Esophagus squamous epithelium (tissue), 5 donors: ENCODE results near the gene YIF1A. TPM values are rescaled to one million over a fixed set of nuclear protein-coding genes. Genes with fewer than 3 reads are reported as not detected.

Source experiments
- DNase-seq: peaks from one replicate; lab custom pipeline; 2025; lab: John Stamatoyannopoulos, UW
- H3K27ac ChIP-seq, 4 donors: fragments of 200-600 bp; sonication (generic); one replicate each; pipeline ENCODE4 v1.5.1; 2016 to 2019; ENCODE audit warnings: mild to moderate bottlenecking in 1 of 4
- H3K27me3 ChIP-seq, 4 donors: fragments of 200-600 bp; sonication (generic); 1 replicate in 3 of 4; 2 replicates in 1 of 4; pipeline versions ENCODE4 v1.5.1 to v1.6.0; 2017 to 2021; ENCODE audit warnings: antibody characterized with exemption in 1 of 4
- H3K36me3 ChIP-seq, 3 donors: fragments of 200-600 bp; sonication (generic); one replicate each; pipeline ENCODE4 v1.5.1; 2016 to 2019
- H3K4me1 ChIP-seq, 3 donors: fragments of 200-600 bp; sonication (generic); one replicate each; pipeline ENCODE4 v1.5.1; 2017 to 2019
- H3K4me3 ChIP-seq, 4 donors: fragments of 200-600 bp; sonication (generic); 1 replicate in 3 of 4; 2 replicates in 1 of 4; pipeline ENCODE4 v1.5.1; 2016 to 2019; ENCODE audit warnings: mild to moderate bottlenecking in 2 of 4, moderate library complexity in 1 of 4
- H3K9me3 ChIP-seq, 3 donors: fragments of 200-600 bp; sonication (generic); one replicate each; pipeline ENCODE4 v1.5.1; 2016 to 2019
- CTCF ChIP-seq, 6 experiments: fragments of 450-650 bp in 4 of 6; fragments of 200-600 bp in 2 of 6; sonication (generic) in 2 of 6; IDR thresholded peaks; one replicate each; pipeline ENCODE4 v1.5.1; 2016 to 2019; ENCODE audit warnings: antibody characterized with exemption in 6 of 6, mild to moderate bottlenecking in 4 of 6, moderate library complexity in 4 of 6
- POLR2A ChIP-seq, 4 donors: fragments of 450-650 bp; IDR thresholded peaks; one replicate each; pipeline ENCODE4 v1.6.1; 2017; ENCODE audit warnings: antibody characterized with exemption in 4 of 4, mild to moderate bottlenecking in 4 of 4, moderate library complexity in 3 of 4
- WGBS, 2 donors: methylation state at CpG; one replicate each; pipeline ENCODE4 v1.1.5; 2018; 5-methylcytosine and 5-hydroxymethylcytosine counted together
- intact Hi-C: fragments of 100-400 bp; cut with DNase I; formaldehyde crosslinking; loops from one replicate; pipeline ENCODE4 v1.15.0; 2022
- total RNA-seq, 4 donors: library from RNA; depleted of rRNA; stranded (reverse); fragments of >200 nt; gene quantifications; one replicate each; pipeline ENCODE4 v1.1.0, GENCODE V29; 2016
- donor health status: DM: yes; HTN: yes; CAD: no.

Gene YIF1A
- total RNA-seq, 4 donors from 2014 or later = 51.9 to 71.9 (median 63.8) TPM

DNA sequence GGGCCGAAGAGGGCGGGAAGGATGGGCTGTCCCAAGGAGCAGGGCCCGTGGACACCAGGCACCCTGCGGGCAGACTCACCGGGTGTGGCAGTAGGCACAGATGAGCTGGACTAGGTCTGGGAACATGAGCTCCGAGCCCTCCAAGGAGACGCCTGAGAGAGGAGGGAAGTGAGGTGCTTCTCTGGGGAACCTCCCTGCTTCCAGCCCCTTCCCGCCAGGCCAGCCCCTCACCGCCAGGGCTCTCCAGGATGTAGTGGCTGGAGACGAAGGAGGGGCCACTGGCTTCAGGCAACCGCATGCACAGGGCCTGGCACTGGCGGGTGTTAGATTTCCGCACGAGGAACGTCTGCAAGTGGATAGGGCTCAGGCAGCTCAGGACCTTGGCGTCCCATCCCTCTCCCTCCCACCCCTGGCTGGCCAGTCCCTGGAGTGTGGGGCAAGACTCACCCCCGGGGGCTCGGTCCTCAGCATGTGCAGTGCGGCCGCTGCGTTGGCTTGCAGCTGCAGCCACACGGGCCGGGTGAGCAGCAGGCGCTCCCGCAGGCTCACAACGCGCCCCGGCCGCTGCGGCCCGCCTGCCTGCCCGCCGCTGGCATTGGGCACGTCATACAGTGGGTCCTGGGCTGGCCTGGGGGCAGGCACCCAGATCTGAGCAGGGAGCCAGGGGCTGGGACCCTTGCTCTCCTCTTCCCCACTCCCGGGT is 46.7 kb upstream of the YIF1A start:
- Histone ChIP-seq H3K27me3 (no peaks in the 10 kb centered on the region), H3K36me3 (peaks cover 11 to 68% (median 33%) of the 10 kb centered on the region in 3 donors), H3K4me1 (peaks cover 45 to 71% (median 52%) of the 10 kb centered on the region in 3 donors), H3K27ac (peak overlapping the region; percentile 86 to 94 (median 88)), H3K4me3 (peak overlapping the region; percentile 58 to 75 (median 64)), H3K9me3 (no peaks in the 10 kb centered on the region)
- WGBS, 2 donors = 16 to 20% methylated on average over 6 to 9 of the region's 35 CpGs
- intact Hi-C loops = no loop called here
- no peak for DNase-seq
- TF ChIP-seq CTCF (IDR thresholded peaks at IDR 0.05) (no peak), POLR2A (IDR thresholded peaks at IDR 0.05) (no peak)

GRCh38 chr11:66334605-66335442 is 45.9 kb upstream of the YIF1A start:
- H3K36me3 ChIP-seq = peaks cover 11 to 60% (median 24%) of the 10 kb centered on the region in 3 donors
- peaks cover 45 to 67% (median 52%) of the 10 kb centered on the region in 3 donors for H3K4me1 ChIP-seq
- 35 to 40% methylated on average over 6 to 8 of the region's 42 CpGs for WGBS, 2 donors
- intact Hi-C loops = no loop called here
- H3K4me3 ChIP-seq = peak overlapping the region; percentile 58 to 75 (median 64)
- H3K27me3 ChIP-seq = no peaks in the 10 kb centered on the region
- TF ChIP-seq CTCF (IDR thresholded peaks at IDR 0.05) = peak in 2 of 6 experiments; percentile 11 to 24
- no peak for TF ChIP-seq POLR2A (IDR thresholded peaks at IDR 0.05)
- no peak for DNase-seq
- peak overlapping the region; percentile 86 to 94 (median 88) for H3K27ac ChIP-seq
- H3K9me3 ChIP-seq = no peaks in the 10 kb centered on the region

DNA sequence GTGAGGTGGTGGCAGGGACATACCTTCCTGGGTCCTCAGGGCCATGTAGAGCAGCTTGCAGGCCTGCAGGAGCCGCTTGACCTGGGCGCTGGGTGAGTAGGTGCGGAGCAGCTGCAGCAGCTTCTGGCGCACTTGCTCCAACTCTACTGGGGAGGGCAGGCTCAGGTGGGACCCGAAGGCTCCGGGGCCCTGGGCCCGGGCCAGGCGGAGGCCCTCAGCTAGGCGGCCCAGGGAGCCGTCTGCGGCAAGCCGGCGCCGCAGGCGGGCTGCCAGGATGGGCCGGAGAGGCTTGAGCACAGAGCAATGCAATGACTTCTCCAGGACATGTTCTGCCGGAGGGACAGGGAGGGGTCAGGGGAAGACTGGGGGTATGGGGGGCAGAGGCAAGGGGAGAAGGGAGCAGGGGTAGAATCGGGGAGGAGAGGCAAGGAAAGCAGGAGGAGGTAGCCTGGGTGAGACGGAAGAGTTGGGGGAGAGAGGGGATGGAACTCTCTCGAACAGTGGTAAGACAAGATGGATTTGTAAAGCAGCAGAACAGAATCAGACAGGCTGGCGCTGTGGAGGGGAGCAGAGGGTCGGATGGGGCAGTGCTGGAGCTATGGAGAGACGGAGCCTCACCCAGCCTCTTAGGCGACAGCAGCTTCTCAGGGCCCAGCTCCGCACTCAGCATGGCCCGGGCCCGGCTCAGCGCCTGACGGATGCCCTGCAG is 45.1 kb upstream of the YIF1A start:
- H3K4me3 ChIP-seq = peak overlapping the region; percentile 58 to 75 (median 64)
- peaks cover 45 to 60% (median 48%) of the 10 kb centered on the region in 3 donors for H3K4me1 ChIP-seq
- no peak overlapping the region for H3K27ac ChIP-seq
- H3K27me3 ChIP-seq = no peaks in the 10 kb centered on the region
- peaks cover 11 to 52% (median 23%) of the 10 kb centered on the region in 3 donors for H3K36me3 ChIP-seq
- TF ChIP-seq POLR2A (IDR thresholded peaks at IDR 0.05) (no peak), CTCF (IDR thresholded peaks at IDR 0.05) (no peak)
- intact Hi-C loops = no loop called here
- DNase-seq = no peak
- WGBS, 2 donors = 58 to 61% methylated on average over 5 to 9 of the region's 29 CpGs
- no peaks in the 10 kb centered on the region for H3K9me3 ChIP-seq

DNA sequence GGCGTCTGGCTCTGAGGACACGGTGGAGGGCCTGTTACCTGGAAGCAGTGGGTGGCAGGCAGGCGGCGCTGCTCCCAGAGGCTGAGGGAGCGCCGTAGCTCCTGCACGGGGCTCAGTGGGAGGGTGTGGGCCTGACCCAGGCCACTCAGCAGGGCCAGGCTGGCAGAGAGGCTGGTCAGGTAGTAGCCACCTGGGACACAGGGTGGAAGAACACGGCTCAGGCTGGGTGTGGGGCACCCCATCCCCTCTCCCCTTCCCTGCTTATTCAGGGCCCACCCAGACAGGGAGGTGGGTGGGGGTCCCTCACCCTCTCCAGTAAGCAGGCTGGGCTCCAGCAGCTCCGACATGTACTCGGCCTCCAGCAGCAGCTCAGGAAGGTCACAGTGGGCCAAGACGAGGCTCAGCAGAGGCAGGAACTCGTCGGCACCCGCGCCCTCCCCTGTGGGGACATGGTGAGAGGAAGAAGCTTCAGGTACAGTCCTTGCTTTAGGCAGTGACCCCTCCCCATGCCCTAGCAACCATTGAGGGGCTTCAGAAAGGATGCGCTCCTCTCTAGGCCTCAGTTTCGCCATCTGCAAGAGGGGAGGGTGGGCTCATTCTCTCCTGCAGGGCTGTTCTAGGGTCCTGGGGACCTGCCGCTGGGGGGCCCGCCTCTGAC is 44.4 kb upstream of the YIF1A start:
- intact Hi-C loops = no loop called here

More for the DNA sequence above, 44.4 kb upstream of the YIF1A start:
- peaks cover 11 to 45% (median 21%) of the 10 kb centered on the region in 3 donors for H3K36me3 ChIP-seq
- no peaks in the 10 kb centered on the region for H3K9me3 ChIP-seq
- no peak overlapping the region for H3K27ac ChIP-seq
- no peak for TF ChIP-seq POLR2A (IDR thresholded peaks at IDR 0.05)
- TF ChIP-seq CTCF (IDR thresholded peaks at IDR 0.05) = no peak
- peaks cover 46 to 60% (median 48%) of the 10 kb centered on the region in 3 donors for H3K4me1 ChIP-seq
- WGBS, 2 donors = 70 to 90% methylated on average over 2 to 7 of the region's 19 CpGs
- no peaks in the 10 kb centered on the region for H3K27me3 ChIP-seq
- H3K4me3 ChIP-seq = no peak overlapping the region
- no peak for DNase-seq
